GOT3 (cell line): ENCODE measurements around the gene RSPH10B2.
"Not testable (repeated sequence)": the region's sequence is repeated elsewhere in the genome, so short reads cannot be mapped to it uniquely, and the experiment has no call there.

Experiments used
- DNase-seq: peaks from one replicate; lab custom pipeline; 2025; ENCODE audit warnings: mixed read lengths; lab: John Stamatoyannopoulos, UW

RSPH10B2 gene

DNA sequence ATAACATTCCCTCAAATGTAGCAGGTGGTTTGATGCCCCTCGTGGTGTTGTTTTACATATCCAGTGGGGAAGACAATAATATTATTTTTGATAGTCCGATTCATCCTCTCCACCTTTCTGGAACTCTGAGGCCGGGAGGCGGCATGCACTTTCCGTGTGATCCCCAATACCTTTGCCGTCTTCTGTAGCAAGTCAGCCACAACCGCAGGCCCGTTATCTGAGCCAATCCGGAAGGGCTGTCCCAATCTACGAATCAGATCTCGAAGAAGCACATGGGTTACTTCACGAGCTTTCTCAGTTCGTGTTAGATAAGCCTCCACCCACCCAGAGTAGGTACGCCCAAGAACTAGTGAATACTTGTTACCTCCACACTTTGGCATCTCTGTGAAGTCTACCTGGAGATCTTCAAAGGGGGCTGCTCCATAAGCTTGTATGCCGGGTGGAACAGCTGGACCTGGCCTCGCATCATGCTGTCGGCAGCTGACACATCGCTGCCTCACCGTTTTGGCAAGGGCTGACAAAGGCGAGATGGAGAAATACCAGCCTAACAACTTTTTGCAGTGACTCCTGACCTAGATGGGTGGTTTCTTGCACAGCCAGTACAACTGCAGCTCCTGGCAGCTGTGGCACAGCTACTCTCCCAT lies 88.5 kb downstream of the RSPH10B2 start:
- not testable (repeated sequence) for DNase-seq

DNA sequence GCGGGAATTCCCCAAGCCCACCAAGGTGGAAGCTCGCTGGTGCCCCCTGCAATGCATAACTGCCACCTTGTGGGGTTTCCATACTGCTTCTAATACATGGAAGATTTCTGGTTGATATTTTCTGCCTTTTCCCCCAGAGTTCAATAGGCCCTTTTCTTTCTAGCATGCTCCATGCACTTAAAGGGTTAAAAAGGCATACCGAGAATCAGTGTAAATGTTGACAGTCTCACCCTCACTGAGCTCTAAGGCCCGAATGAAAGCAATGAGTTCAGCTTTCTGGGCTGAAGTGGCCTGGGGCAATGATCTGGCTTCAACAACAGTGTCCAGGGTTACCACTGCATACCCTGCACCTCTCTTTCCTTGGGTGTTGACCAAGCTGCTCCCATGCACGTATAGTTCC lies 89.2 kb downstream of the RSPH10B2 start:
- DNase-seq, result not testable (repeated sequence)

DNA sequence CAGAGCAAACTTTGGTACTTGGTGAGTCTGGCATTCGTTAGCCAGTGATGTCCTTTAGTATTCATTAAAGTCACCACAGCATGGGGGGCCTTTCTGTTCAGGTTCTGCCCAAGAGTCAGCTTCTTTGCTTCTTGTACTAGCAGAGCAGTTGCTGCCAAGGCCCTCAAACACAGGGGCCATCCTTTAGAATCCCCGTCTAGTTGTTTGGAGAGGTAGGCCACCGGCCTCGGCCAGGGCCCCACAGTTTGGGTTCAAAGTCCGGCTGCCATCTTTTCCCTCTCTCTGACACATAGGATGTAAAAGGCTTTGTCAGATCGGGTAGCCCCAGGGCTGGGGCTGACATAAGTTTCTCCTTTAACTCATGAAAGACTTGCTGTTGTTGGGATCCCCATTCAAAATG lies 89.8 kb downstream of the RSPH10B2 start:
- DNase-seq, result not testable (repeated sequence)

DNA sequence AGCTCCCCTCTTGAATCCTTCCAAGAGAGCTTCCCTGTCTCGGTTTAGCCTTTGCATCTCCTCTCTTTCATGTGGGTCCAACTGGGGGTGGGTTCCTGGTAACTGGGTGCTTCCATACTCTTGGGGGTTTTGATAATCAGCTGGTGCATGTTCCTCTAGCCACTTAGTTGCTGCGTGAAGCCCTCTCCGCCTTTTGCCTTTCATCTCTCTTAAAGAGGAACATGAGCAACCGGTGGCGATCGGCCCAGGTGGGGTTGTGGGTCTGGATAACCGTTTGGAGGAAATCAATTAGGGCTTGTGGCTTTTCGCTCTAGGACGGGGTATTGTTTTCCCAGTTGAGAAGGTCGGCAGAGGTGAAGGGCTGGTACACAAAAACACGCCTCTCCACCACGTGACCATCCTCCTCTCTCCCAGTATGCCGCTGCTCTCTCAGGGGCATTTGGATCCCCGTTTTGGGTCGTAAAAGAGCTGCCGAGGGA lies 92.1 kb downstream of the RSPH10B2 start:
- not testable (repeated sequence) for DNase-seq

DNA sequence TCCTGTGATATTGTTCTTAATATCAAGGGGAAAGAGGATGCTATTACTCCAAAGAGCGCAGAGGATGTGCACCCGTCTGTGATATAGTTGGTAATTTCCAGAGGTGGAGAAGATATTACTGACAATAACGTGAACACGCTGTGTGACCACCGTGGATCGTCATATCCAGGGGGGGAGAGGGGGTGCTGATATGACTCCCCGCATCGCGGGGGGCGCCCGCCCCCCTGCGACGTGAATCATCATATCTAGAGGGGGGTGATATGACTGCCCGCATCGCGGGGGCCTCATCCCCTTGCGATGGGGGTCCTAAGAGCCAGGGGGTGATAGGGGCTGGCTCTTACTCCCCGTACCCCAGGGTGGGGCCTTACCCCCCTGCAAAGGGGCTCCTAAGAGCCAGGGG lies 93.8 kb downstream of the RSPH10B2 start:
- not testable (repeated sequence) for DNase-seq
